Loucy (cell line): ENCODE results near the gene GJB6.

ENCODE experiments used
- EZH2phosphoT487 ChIP-seq: fragments of 200-600 bp; IDR thresholded peaks from 2 replicates; pipeline ENCODE4 v1.6.1; 2018; ENCODE audit warnings: antibody characterized with exemption, mild to moderate bottlenecking, moderate library complexity, borderline replicate concordance
- TF ChIP-seq, protein P1 (sequence below): fragments of 200-600 bp; sonication (generic); conservative IDR thresholded peaks from 2 replicates; pipeline ENCODE4 v1.5.1; 2014; ENCODE audit warnings: mild to moderate bottlenecking, antibody characterized with exemption, low read length

GRCh38 chr13:20258963-20259288 is 26.8 kb upstream of the GJB6 start:
- TF ChIP-seq, protein P1, sequence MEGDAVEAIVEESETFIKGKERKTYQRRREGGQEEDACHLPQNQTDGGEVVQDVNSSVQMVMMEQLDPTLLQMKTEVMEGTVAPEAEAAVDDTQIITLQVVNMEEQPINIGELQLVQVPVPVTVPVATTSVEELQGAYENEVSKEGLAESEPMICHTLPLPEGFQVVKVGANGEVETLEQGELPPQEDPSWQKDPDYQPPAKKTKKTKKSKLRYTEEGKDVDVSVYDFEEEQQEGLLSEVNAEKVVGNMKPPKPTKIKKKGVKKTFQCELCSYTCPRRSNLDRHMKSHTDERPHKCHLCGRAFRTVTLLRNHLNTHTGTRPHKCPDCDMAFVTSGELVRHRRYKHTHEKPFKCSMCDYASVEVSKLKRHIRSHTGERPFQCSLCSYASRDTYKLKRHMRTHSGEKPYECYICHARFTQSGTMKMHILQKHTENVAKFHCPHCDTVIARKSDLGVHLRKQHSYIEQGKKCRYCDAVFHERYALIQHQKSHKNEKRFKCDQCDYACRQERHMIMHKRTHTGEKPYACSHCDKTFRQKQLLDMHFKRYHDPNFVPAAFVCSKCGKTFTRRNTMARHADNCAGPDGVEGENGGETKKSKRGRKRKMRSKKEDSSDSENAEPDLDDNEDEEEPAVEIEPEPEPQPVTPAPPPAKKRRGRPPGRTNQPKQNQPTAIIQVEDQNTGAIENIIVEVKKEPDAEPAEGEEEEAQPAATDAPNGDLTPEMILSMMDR, result no peak
- no peak for TF ChIP-seq EZH2phosphoT487
